ENCODE data around the gene GBE1.

DNA sequence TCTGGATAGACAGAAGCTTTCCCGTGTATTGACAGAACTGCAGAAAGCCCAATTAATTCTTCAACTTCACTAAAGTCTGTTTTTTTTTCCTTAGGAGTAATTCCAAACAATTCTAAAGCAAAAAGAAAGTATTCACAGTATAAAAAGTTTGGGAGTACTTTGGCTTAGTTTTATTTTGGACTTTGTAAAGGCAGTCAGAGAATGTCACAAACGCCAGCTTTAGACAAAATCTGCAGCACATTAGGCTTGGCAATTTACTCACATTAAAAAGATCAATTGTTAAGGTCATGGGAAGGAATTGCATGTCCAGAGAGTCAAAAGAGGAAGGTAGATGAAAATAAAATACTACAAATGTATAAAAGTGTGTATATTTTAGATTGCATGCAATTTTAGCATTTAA lies 47.5 kb upstream of the GBE1 start:
- TF ChIP-seq CTCF (IDR thresholded peaks at IDR 0.05; ENCODE audit: low read length) (no peak), EZH2 (optimal IDR thresholded peaks at IDR 0.05; ENCODE audit: low read depth, low read length) (no peak), EZH2phosphoT487 (IDR thresholded peaks at IDR 0.05; ENCODE audit: low read length) (no peak)

Measured in MM.1S (cell line).